Fibroblast of the aortic adventitia (primary cell): ENCODE data around the gene PSMB2. TPM values are rescaled to one million over a fixed set of nuclear protein-coding genes. Genes with fewer than 3 reads are reported as not detected.

Experiments used
- DNase-seq: peaks from one replicate; pipeline ENCODE4 v3.0.0-alpha.2; 2010; ENCODE audit warnings: low read depth
- H3K4me3 ChIP-seq: 2 replicates; pipeline ENCODE4 v1.5.1; 2011; ENCODE audit warnings: low read depth, mild to moderate bottlenecking, control low read depth, low read length, moderate library complexity
- CTCF ChIP-seq: IDR thresholded peaks from 2 replicates; pipeline ENCODE4 v1.5.1; 2011; ENCODE audit warnings: mild to moderate bottlenecking, low read length, control low read depth, inconsistent platforms; ENCODE audit not compliant: insufficient read depth
- total RNA-seq: library from RNA; depleted of rRNA; stranded (reverse); fragments of >200 nt; gene quantifications from 2 replicates; pipeline ENCODE4 v1.2.3, GENCODE V29; 2012; ENCODE audit warnings: low replicate concordance

PSMB2 gene
- total RNA-seq, 1 donor = 22.1 TPM

GRCh38 chr1:35615440-35615839 lies 25.9 kb downstream of the PSMB2 start:
- no peak overlapping the region for H3K4me3 ChIP-seq
- no peak for TF ChIP-seq CTCF
- DNase-seq = no peak

- H3K4me3 ChIP-seq = no peak overlapping the region
- TF ChIP-seq CTCF = no peak
- no peak for DNase-seq
Observed at GRCh38 chr1:35611655-35612054, 29.7 kb downstream of the PSMB2 start.

GRCh38 chr1:35605867-35606182 lies 35.5 kb downstream of the PSMB2 start:
- H3K4me3 ChIP-seq = no peak overlapping the region
- no peak for DNase-seq
- TF ChIP-seq CTCF = no peak

GRCh38 chr1:35605071-35605866 lies 36.1 kb downstream of the PSMB2 start:
- DNase-seq = no peak
- H3K4me3 ChIP-seq = no peak overlapping the region
- TF ChIP-seq CTCF = no peak

GRCh38 chr1:35603941-35604340 lies 37.4 kb downstream of the PSMB2 start:
- DNase-seq = no peak
- TF ChIP-seq CTCF = no peak
- no peak overlapping the region for H3K4me3 ChIP-seq

GRCh38 chr1:35603468-35603867 lies 37.9 kb downstream of the PSMB2 start:
- no peak for TF ChIP-seq CTCF
- no peak overlapping the region for H3K4me3 ChIP-seq
- no peak for DNase-seq

GRCh38 chr1:35600593-35600992 lies 40.7 kb downstream of the PSMB2 start:
- no peak overlapping the region for H3K4me3 ChIP-seq
- no peak for TF ChIP-seq CTCF
- DNase-seq = no peak
